ENCODE measurements around the gene RBM10.

DNA sequence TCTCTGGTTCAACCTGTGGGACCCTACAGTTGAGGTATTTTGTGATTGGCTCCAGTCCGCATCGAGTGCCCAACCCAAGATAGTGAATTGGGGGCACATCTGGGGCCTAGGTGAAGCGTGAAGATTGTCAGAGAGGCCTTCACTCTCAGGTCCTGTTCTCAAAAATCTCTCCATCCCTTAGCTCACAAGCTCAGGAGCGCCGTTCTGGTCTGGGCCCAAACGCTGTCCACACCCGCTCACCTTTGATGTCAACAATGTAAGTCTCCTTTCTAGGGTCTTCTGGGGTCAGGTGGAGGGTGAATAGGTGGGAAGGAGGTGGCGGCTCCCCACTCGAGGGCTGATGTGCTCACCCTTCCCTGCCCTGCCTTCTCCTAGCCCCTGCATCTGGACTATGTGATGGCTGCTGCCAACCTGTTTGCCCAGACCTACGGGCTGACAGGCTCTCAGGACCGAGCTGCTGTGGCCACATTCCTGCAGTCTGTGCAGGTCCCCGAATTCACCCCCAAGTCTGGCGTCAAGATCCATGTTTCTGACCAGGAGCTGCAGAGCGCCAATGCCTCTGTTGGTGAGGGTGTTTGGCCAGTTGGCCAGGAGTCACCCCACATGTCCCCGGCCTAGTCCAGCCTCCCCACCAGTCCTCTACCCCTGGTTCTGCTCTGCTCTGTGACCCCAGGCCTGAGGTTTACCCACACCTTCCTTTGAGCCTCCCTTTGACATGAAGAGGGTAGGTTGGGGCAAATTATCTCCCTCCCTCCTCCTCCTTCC lies 65.8 kb downstream of the RBM10 start:
- TF ChIP-seq, protein P1, sequence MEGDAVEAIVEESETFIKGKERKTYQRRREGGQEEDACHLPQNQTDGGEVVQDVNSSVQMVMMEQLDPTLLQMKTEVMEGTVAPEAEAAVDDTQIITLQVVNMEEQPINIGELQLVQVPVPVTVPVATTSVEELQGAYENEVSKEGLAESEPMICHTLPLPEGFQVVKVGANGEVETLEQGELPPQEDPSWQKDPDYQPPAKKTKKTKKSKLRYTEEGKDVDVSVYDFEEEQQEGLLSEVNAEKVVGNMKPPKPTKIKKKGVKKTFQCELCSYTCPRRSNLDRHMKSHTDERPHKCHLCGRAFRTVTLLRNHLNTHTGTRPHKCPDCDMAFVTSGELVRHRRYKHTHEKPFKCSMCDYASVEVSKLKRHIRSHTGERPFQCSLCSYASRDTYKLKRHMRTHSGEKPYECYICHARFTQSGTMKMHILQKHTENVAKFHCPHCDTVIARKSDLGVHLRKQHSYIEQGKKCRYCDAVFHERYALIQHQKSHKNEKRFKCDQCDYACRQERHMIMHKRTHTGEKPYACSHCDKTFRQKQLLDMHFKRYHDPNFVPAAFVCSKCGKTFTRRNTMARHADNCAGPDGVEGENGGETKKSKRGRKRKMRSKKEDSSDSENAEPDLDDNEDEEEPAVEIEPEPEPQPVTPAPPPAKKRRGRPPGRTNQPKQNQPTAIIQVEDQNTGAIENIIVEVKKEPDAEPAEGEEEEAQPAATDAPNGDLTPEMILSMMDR (IDR thresholded peaks at IDR 0.05): no peak
- TF ChIP-seq EP300 (IDR thresholded peaks at IDR 0.05) (no peak), POLR2A (IDR thresholded peaks at IDR 0.05; ENCODE audit: low read depth) (no peak), POLR2AphosphoS5 (IDR thresholded peaks at IDR 0.05) (no peak)
